Heart left ventricle (tissue), 16 donors: ENCODE results near the gene TXNDC8. TPM values are rescaled to one million over a fixed set of nuclear protein-coding genes. Genes with fewer than 3 reads are reported as not detected.

ENCODE experiments used
- ATAC-seq, 4 donors: fragments of 200-7000 bp; cut with Tn5 transposase; one replicate each; pipeline ENCODE4 v1.9.1; 2020 to 2022; ENCODE audit warnings: moderate library complexity in 4 of 4, mild to moderate bottlenecking in 3 of 4, moderate number of reproducible peaks in 1 of 4
- DNase-seq, 5 donors: peaks; one replicate each; pipeline ENCODE4 v3.0.0-alpha.2; 2020
- H3K27ac ChIP-seq, 12 donors: fragments of 200-600 bp; sonication (generic) in 4 of 12; one replicate each; pipeline versions ENCODE4 v1.5.0 to v1.8.0; 2016 to 2022; ENCODE audit warnings: mild to moderate bottlenecking in 2 of 12
- H3K27me3 ChIP-seq, 9 donors: fragments of 200-600 bp; sonication (generic) in 2 of 9; one replicate each; pipeline versions ENCODE4 v1.5.1 to v1.8.0; 2016 to 2022; ENCODE audit warnings: mild to moderate bottlenecking in 3 of 9
- H3K36me3 ChIP-seq, 9 donors: fragments of 200-600 bp; sonication (generic) in 2 of 9; one replicate each; pipeline versions ENCODE4 v1.5.0 to v1.8.0; 2018 to 2022; ENCODE audit warnings: mild to moderate bottlenecking in 2 of 9
- H3K4me1 ChIP-seq, 12 donors: fragments of 200-600 bp; sonication (generic) in 4 of 12; one replicate each; pipeline versions ENCODE4 v1.5.0 to v1.8.0; 2016 to 2022; ENCODE audit warnings: mild to moderate bottlenecking in 3 of 12
- H3K4me3 ChIP-seq, 12 donors: fragments of 200-600 bp; sonication (generic) in 4 of 12; one replicate each; pipeline versions ENCODE4 v1.5.0 to v1.8.0; 2017 to 2022; ENCODE audit warnings: mild to moderate bottlenecking in 9 of 12, moderate library complexity in 4 of 12
- H3K9me3 ChIP-seq, 12 donors: fragments of 200-600 bp; sonication (generic) in 4 of 12; one replicate each; pipeline versions ENCODE4 v1.5.0 to v1.8.0; 2016 to 2022; ENCODE audit warnings: mild to moderate bottlenecking in 1 of 12
- CTCF ChIP-seq, 12 donors: fragments of 200-600 bp; sonication (generic) in 4 of 12; IDR thresholded peaks; one replicate each; pipeline versions ENCODE4 v1.5.0 to v1.8.0; 2018 to 2022; ENCODE audit warnings: antibody characterized with exemption in 12 of 12, mild to moderate bottlenecking in 5 of 12
- POLR2A ChIP-seq, 2 donors: fragments of 450-650 bp; IDR thresholded peaks; one replicate each; pipeline ENCODE4 v1.6.1; 2017; ENCODE audit warnings: antibody characterized with exemption in 2 of 2, mild to moderate bottlenecking in 2 of 2, moderate library complexity in 2 of 2
- WGBS, 4 donors: extraction: QIAGEN DNeasy Blood & Tissue Kit in 2 of 4; methylation state at CpG; one replicate each; pipeline versions ENCODE4 v1.1.5 to v1.1.7; 2013 to 2018; 5-methylcytosine and 5-hydroxymethylcytosine counted together
- intact Hi-C, 10 donors: fragments of 100-400 bp; cut with DNase I; formaldehyde crosslinking; loops; one replicate each; pipeline versions ENCODE4 v1.11.1 to v1.14.2; 2022
- long read RNA-seq, 3 donors: library from polyadenylated mRNA; unstranded; transcript quantifications; one replicate each; pipeline ENCODE4 v2.0.0, GENCODE V29; 2020 to 2021
- polyA plus RNA-seq, 2 donors: library from polyadenylated mRNA; stranded (reverse); fragments of 200-250 nt; gene quantifications; one replicate each; pipeline ENCODE4 v1.2.3, GENCODE V29; 2013
- total RNA-seq, 9 donors: library from RNA; depleted of rRNA in 2 of 9; stranded (reverse); fragments of >200 nt in 2 of 9; fragmentation: NEBNext Ultra II Directional in 3 of 9; extraction: Animal tissue kit (Norgen Biotek cat#: 25700) in 3 of 9; gene quantifications; one replicate each; pipeline versions ENCODE4 v1.1.0 to v1.2.4, GENCODE V29; 2016 to 2023
- donor health status: ischemic (EF 13 %, LVEDD 7.1; RV severe dilation, severe dysfunction).
- donor health status: healthy with polysubstance abuse.
- donor health status: DM: no; HTN: yes; CAD: no.
- donor health status: DM: no; HTN: no; CAD: no.
- donor health status: ischemic (EF 25% LVEDD 6.9; RV normal size, moderate dysfunction).
- donor health status: ischemic (EF 25% LVEDD 5.7; RV mildly dilated, moderate dysfunction).
- donor health status: healthy.
- donor health status: DM: yes; HTN: yes; CAD: no.
- donor health status: ischemic (EF 35%, LVEDD 5.7; RV mildly dilated, moderate dysfunction).
- donor health status: nonischemic (EF 11% LVEDD 7.7; RV severe dilation, severe dysfunction).
- donor health status: DM: yes; HTN: yes; CAD: no.
- donor health status: PGD.
- donor health status: ischemic (EF 29% LVEDD 5.4; RV normal size, mild dysfunction).
- donor health status: nonischemic (EF 23%, LVEDD 6.1; RV moderate dilation, normal function).

TXNDC8 gene
- total RNA-seq (not detected), polyA plus RNA-seq (not detected)
- long read RNA-seq, donor 1 = 0 reads
- long read RNA-seq, donor 2 = 0 reads
- long read RNA-seq, donor 3 = 0 reads

GRCh38 chr9:110337727-110338126, at the start of gene TXNDC8:
TSS of gene TXNDC8 (minus strand) at chr9:110337863.
- Histone ChIP-seq H3K27me3 (no peaks in the 10 kb centered on the region), H3K9me3 (no peaks in the 10 kb centered on the region), H3K27ac (no peak within 1 kb of the TSS), H3K36me3 (no peaks in the 10 kb centered on the region), H3K4me1 (no peaks in the 10 kb centered on the region), H3K4me3 (no peak within 1 kb of the TSS)
- intact Hi-C loops = no loop called here
- ATAC-seq = no peak
- 62 to 79% (median 65%) methylated on average over 1 of the region's 1 CpG for WGBS, 4 donors
- no peak for TF ChIP-seq POLR2A (IDR thresholded peaks at IDR 0.05)
- TF ChIP-seq CTCF (IDR thresholded peaks at IDR 0.05) = no peak
- DNase-seq = no peak

- no peaks in the 10 kb centered on the region for H3K27me3 ChIP-seq
- H3K36me3 ChIP-seq = peaks cover 0 to 45% (median 0%) of the 10 kb centered on the region in 9 donors
- no peak overlapping the region for H3K27ac ChIP-seq
- WGBS, 4 donors = 84 to 97% (median 89%) methylated on average over 5 to 6 of the region's 6 CpGs
- DNase-seq (no peak), ATAC-seq (no peak)
- intact Hi-C loops = loop anchor here in 1 of 10 donors (5.0 kb wide), 1 partner anchor 36 kb away; no protein-coding TSS in a partner anchor
- H3K9me3 ChIP-seq = no peaks in the 10 kb centered on the region
- H3K4me1 ChIP-seq = no peaks in the 10 kb centered on the region
- TF ChIP-seq CTCF (IDR thresholded peaks at IDR 0.05) = no peak
- TF ChIP-seq POLR2A (IDR thresholded peaks at IDR 0.05) = no peak
- H3K4me3 ChIP-seq = no peak overlapping the region
These were observed 45.8 kb upstream of the TXNDC8 start for GRCh38 chr9:110383491-110383890.

- intact Hi-C loops = loop anchor here in 1 of 10 donors (5.0 kb wide), 1 partner anchor 35 kb away; no protein-coding TSS in a partner anchor
- TF ChIP-seq POLR2A (IDR thresholded peaks at IDR 0.05) (no peak), CTCF (IDR thresholded peaks at IDR 0.05) (no peak)
These were observed 45.1 kb upstream of the TXNDC8 start for GRCh38 chr9:110382731-110383130.

GRCh38 chr9:110371411-110372007, 33.8 kb upstream of the TXNDC8 start:
- Histone ChIP-seq H3K4me1 (no peaks in the 10 kb centered on the region), H3K4me3 (no peak overlapping the region), H3K27me3 (peaks cover 0 to 21% (median 0%) of the 10 kb centered on the region in 9 donors), H3K36me3 (peaks cover 0 to 43% (median 0%) of the 10 kb centered on the region in 9 donors), H3K9me3 (no peaks in the 10 kb centered on the region), H3K27ac (no peak overlapping the region)
- WGBS, 4 donors = 33 to 45% (median 41%) methylated on average over 6 of the region's 6 CpGs
- TF ChIP-seq POLR2A (IDR thresholded peaks at IDR 0.05) (no peak), CTCF (IDR thresholded peaks at IDR 0.05) (no peak)
- DNase-seq (no peak), ATAC-seq (no peak)
- intact Hi-C loops = no loop called here

More at GRCh38 chr9:110382731-110383130, 45.1 kb upstream of the TXNDC8 start:
- Histone ChIP-seq H3K9me3 (no peaks in the 10 kb centered on the region), H3K36me3 (peaks cover 0 to 43% (median 0%) of the 10 kb centered on the region in 9 donors), H3K4me1 (no peaks in the 10 kb centered on the region), H3K27ac (no peak overlapping the region), H3K4me3 (no peak overlapping the region), H3K27me3 (no peaks in the 10 kb centered on the region)
- DNase-seq (no peak), ATAC-seq (no peak)
- 87 to 94% (median 90%) methylated on average over 4 of the region's 4 CpGs for WGBS, 4 donors
